Caki2 (cell line): Measurements from ENCODE around the gene STPG4. TPM values are rescaled to one million over a fixed set of nuclear protein-coding genes. Genes with fewer than 3 reads are reported as not detected.
"Not testable (repeated sequence)": the region's sequence is repeated elsewhere in the genome, so short reads cannot be mapped to it uniquely, and the experiment has no call there.

Experiments
- DNase-seq: peaks from one replicate; pipeline ENCODE4 v3.0.0-alpha.2; 2015; ENCODE audit warnings: low read depth
- in situ Hi-C: cut with HindIII; loops from 2 replicates; pipeline ENCODE4 v1.10.0; 2016; ENCODE audit warnings: low sequenced_read_pairs, low pct_unique_long_range_greater_than_20kb, mixed read lengths
- total RNA-seq: library from RNA; depleted of rRNA; stranded (reverse); fragments of >200 nt; shearing (Covaris generic); gene quantifications from 2 replicates; pipeline ENCODE4 v1.2.3, GENCODE V29; 2014; ENCODE audit warnings: low replicate concordance

STPG4 gene
- total RNA-seq, 1 experiment from 2014 or later = 0.37 TPM

DNA sequence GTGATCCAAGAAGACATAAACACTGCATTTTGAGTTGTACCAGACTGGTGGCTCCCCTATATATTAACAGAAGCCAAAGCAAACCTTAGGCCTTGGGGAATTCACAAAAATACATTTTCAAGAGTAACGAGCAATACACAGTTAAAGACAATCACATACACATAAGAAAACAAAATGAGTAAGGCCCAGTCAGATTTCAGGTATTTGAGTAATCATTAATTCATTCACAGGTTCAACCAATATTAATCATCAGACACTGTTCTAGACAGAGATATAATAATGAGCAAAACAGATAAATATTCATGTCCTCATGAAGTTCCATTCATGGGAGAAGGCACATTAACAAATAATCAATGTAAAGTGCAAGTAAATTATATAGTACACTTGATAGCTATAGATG lies 9.6 kb downstream of the STPG4 start:
- peak; percentile 55 for DNase-seq
- in situ Hi-C loops = no loop called here

DNA sequence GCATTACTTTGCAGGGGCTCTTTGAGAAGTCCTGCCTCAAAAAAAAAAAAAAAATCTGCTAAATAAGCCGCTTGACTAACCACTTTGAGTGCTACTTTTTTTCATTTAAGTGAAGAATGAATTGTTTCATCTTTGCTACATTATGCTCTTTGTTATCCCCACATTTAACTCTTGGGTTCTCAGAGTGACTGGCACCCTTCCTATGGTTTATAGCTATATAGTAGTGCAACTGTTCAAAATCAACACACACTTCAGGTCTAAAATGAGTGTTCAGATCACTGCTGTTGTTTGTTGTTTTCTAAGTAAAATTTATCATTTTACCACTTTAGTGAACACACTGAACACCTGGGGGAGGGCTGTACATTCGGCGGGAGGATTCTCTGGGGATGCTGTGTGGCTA lies 13.6 kb downstream of the STPG4 start:
- DNase-seq = no peak
- in situ Hi-C loops = no loop called here

DNA sequence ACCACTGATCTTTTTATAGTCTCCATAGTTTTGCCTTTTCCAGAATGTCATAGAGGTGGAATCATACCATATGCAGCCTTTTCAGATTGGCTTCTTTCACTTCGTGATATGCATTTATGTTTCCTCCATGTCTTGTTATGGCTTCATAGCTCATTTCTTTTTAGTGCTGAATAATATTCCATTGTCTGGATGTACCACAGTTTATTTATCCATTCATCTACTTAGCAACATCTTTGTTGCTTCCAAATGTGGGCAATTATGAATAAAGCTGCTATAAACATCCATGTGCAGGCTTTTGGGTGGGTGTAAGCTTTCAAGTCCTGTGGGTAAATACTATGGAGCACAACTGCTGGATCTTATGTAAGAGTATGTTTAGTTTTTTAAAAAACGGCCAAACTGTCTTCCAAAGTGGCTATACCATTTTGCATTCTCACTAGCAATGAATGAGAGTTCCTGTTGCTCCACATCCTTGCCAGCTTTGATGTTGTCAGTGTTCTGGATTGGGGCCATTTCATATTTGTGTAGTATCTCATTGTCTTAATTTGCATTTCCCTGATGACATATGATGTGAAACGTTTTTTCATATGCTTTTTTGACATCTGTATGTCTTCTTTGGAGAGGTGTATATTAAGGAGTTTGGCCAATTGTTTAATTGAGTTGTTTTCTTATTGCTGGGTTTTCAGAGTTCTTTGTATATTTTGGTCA lies 20.6 kb downstream of the STPG4 start:
- no peak for DNase-seq
- in situ Hi-C loops = no loop called here

DNA sequence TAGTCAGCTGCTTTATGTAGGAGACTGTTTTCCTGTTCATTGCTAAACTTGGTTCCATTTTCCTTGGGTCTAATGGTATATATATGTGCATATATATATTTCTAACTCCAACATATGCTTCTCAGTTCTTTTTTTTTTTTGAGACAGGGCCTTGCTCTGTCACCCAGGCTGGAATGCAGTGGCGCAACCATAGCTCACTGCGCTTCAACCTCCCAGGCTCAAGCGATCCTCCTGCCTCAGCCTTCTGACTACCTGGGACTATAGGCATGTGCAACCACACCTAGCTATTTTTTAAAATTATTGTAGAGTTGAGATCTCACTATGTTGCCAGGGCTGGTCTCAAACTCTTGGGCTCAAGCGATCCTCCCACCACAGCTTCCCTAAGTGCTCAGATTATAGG lies 22.1 kb downstream of the STPG4 start:
- no peak for DNase-seq
- in situ Hi-C loops = no loop called here

DNA sequence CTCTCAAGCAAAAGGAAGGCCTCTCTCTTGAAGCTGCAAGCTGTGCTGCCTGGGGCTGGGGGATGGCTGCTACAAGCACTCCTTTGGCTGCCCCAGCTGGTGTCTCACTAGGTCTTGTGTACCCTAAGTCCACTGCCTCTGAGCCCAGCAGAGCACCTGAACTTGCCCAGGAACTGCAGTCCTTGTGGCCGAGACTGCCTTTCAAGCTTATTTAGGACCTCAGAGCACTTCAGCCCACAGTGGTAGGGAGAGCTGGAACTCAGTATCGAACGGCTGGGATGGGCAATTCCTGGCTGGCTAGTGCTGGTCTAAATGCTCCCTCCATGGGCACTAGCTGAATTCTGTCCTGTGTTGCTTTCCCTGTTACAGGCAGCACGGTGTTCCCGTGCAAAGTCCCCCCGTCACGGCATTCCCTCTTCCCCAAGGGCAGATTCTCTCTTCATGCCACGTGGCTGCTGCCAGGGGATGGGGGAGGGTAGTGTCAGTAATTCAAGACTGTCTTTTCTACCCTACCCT lies 25.9 kb downstream of the STPG4 start:
- in situ Hi-C loops = no loop called here

DNA sequence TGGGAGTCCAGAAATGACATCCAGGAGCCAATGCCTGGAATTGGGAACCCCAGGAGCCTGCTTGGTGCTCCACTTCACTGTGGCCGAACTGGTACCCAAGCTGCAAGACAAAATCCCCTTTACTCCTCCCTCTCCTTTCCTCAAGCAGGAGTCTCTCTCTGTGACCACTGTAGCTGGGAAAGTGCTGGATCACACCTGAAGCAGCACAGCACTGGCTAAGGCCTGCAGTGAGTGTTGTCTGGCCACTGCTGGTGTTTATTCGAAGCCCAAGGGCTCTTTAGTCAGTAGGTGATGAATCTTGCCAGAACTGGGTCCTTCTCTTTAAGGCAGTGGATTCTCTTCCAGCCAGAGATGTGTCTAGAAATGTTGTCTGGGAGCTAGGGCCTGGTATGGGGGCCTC lies 26.4 kb downstream of the STPG4 start:
- no peak for DNase-seq
- in situ Hi-C loops = no loop called here

More for the DNA sequence above, 25.9 kb downstream of the STPG4 start:
- no peak for DNase-seq

DNA sequence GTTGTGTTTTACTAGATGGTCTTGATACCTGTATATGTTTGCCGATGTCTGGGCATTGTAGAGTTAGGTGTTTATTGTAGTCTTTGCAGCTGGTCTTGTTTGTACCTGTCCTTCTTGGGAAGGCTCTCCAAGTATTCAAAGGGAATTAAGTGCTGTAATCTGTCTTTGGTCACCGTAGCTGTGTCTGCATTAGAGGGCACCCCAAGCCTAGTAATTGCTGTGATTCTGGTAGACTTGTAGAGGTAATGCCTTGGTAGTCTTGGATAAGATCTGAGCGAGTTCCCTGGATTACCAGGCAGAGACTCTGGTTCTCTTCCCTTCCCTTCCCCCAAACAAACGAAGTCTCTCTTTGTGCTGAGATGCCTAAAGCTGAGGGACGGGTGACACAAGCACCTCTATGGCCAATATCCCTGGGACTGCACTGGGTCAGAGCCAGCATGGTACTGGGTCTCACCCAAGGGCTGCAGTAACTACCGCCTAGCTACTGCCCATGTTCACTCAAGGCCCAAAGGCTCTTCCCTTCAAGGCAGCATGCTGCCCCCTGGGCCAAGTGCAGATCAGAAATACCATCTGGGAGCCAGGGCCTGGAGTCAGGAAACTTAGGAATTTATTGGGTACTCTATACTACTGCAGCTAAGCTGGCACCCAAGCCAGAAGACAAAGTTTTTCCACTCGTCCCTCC lies 27.1 kb downstream of the STPG4 start:
- in situ Hi-C loops = no loop called here
- DNase-seq = no peak

DNA sequence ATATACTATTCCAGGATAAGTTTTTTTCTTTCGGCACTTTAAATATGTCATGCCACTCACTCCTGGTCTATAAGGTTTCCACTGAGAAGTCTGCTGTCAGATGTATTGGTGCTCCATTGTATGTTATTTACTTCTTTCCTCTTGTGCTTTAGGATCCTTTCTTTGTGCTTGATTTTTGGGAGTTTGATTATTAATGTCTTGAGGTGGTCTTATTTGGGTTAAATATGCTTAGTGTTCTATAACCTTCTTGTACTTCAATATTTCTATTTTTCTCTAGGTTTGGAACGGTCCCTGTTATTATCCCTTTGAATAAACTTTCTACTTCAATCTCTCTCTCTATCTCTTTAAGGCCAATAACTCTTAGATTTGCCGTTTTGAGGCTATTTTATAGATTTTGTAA lies 28.3 kb downstream of the STPG4 start:
- in situ Hi-C loops = no loop called here
- DNase-seq = no peak

DNA sequence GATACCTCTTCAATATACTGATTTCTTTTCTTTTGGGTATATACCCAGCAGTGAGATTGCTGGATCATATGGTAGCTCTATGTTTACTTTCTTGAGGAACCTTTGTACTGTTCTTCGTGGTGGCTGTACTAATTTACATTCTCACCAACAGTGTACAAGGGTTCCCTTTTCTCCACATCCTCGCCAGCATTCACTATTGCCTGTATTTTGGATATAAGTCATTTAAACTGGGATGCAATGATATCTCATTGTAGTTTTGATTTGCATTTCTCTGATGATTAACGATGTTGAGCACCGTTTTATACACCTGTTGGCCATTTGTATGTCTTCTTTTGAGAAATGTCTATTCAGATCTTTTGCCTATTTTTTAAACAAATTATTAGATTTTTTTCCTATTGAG lies 30.4 kb downstream of the STPG4 start:
- in situ Hi-C loops = not testable (repeated sequence)

DNA sequence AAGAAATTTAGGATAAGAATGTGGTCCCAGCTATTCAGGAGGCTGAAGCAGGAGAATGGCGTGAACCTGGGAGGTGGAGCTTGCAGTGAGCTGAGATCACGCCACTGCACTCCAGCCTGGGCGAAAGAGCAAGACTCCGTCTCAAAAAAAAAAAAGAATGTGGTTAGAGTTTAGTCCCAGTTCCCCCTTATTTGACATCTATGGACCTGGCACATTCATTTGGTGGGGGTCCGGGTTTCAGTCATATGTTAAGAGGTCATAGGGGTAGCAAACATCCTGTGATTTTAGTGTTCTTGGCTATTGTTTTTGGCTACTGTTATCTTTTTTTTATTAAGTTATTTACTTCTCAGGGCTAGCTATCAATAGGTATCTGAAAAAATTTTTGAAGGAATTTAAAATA lies 34.7 kb downstream of the STPG4 start:
- in situ Hi-C loops, DNase-seq: not testable (repeated sequence)

More for the DNA sequence above, 30.4 kb downstream of the STPG4 start:
- DNase-seq = not testable (repeated sequence)

DNA sequence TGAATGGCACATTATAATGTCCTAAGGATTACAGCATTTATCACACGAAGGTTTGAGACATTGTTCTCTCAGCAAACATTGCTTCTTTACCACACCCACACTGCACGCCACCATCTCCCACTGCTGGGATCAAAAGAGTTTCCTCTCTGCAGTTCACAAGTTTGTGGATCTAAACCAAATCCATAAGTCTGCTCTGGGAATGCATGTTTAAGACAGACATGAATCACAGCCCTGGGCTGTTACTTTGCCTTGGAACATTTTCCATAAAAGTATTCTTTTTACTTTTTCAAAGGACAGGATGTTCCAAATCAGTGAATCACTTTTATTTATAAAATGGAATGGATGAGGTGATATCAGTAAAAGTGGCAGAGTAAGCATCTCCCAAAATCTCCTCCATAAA lies 36.1 kb downstream of the STPG4 start:
- in situ Hi-C loops = no loop called here
- DNase-seq = no peak

DNA sequence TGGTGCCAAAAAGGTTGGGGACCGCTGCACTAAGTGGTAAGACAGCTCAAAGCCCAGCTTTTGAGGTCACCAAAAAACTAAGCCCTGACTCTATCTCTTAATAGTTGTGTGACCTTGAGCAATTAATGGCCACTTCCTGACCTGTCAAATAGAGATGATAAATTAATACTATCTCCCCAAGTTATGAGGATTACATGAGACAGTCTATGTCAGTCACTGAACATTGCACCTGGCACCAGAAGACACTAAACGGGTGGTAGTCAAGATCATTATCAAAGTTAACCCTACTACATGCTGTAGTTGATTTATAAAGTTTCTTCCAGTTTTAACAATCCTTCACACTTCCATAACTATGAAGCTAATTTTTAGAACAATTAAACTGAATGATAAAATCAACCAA lies 36.5 kb downstream of the STPG4 start:
- in situ Hi-C loops = no loop called here
- DNase-seq = no peak

DNA sequence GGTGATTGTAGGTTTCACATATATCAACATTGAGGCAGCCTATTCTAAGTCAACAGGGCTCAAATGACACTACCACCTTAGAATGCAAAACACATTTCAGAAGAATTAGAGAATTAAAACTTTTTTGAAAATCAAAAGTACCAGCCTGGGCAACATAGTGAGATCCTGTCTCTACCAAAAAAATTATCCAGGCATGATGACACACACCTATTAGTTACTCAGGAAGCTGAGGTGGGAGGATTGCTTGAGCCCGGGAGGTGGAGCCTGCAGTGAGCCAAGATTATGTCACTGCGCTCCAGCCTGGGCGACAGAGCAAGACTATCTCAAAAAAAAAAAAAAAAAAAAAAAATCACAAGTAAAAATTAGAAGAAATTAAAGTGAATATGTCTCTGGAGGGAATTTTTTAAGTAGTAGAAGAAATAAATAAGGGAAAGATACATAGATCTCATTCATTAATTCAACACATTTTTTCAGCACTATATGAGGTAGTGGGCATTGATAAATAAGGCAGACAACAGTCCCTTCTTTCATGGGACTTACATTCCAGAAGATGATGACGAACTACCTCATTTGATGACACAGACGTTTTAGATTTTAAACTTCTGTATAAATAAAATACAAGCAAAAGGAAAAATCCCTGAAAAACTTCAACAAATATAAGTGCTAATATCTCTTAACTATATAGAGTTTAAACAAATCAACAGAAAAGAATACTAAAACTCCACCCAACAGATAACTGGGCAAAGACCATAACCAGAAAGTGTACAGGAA lies 42.3 kb downstream of the STPG4 start:
- in situ Hi-C loops = no loop called here
- DNase-seq = no peak

DNA sequence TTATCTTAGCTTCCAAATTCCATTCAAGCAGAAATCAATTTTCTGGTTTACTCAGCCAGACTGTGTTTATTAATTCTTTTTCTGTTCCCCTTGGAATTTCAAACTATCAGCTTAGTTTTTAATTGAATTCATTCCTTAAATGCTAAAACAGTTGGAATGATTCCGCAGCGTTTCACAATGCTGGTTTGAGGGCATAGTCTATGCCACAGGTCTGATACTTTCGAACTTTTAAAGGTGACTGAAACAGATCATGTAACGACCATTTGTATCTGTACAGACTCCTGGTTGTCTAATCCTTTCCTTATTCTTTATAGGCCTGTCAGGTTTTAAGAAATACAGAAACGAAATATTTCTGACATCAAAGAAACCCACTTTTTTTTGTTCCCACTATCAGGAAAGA lies 45.4 kb downstream of the STPG4 start:
- in situ Hi-C loops = no loop called here
- DNase-seq = no peak

DNA sequence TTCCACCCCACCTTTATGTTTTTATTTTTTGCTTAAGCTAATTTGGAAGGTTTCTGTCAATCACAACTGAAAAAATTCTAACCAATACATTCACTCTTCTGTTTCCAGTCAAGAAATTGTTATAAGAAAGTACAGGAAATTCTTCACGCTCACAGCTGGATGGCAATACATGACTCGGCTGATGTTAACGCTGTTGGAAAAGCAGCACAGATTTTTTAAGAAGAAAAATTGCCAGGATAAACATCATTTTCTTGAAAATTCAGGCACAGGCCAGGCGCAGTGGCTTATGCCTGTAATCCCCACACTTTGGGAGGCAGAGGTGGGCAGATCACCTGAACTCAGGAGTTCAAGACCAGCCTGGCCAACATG lies 46.1 kb downstream of the STPG4 start:
- in situ Hi-C loops = no loop called here
- DNase-seq = no peak

DNA sequence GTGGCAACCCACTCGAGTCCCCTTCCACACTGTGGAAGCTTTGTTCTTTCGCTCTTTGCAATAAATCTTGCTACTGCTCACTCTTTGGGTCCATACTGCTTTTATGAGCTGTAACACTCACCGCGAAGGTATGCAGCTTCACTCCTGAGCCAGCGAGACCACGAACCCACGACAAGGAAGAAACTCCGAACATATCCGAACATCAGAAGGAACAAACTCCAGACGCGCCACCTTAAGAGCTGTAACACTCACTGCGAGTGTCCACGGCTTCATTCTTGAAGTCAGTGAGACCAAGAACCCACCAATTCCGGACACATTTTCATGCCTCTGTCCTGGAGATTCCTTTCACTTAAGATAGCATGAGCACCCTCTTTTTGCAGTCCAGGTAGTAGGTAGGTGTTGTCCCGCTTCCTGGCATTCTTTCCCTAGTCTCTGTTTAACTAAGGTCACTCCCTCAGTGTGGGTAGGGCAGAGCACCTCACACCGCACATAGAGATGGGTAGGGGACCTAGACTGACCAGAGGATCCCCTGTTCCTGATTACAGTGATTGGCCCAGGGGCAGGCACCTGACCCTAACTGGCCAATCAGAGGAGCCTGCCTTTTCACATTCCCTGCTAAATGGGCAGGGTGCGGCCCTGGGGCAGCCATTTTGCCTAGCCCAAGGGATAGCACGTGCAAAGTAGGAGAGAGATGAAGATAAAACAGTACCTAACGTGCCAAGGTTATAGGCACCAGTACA lies 46.7 kb downstream of the STPG4 start:
- in situ Hi-C loops = not testable (repeated sequence)
- DNase-seq = peak; percentile 71

DNA sequence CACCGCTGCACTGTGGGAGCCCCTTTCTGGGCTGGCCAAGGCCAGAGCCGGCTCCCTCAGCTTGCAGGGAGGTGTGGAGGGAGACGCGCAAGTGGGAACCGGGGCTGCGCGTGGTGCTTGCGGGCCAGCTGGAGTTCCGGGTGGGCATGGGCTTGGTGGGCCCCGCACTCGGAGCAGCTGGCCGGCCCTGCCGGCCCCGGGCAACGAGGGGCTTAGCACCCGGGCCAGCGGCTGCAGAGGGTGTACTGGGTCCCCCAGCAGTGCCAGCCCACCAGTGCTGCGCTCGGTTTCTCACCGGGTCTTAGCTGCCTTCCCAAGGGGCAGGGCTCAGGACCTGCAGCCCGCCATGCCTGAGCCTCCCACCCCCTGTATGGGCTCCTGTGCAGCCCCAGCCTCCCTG lies 47.9 kb downstream of the STPG4 start:
- in situ Hi-C loops, DNase-seq: not testable (repeated sequence)

DNA sequence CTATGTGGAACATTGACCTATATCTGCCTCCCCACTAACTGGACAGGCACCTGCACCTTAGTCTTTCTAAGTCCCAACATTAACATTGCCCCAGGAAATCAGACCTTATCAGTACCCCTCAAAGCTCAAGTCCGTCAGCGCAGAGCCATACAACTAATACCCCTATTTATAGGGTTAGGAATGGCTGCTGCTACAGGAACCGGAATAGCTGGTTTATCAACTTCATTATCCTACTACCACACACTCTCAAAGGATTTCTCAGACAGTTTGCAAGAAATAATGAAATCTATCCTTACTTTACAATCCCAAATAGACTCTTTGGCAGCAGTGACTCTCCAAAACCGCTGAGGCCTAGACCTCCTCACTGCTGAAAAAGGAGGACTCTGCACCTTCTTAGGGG lies 48.9 kb downstream of the STPG4 start:
- in situ Hi-C loops, DNase-seq: not testable (repeated sequence)
